A673 (cell line): ENCODE data around the gene STAU1. TPM values are rescaled to one million over a fixed set of nuclear protein-coding genes. Genes with fewer than 3 reads are reported as not detected.
"Not testable (repeated sequence)": the region's sequence is repeated elsewhere in the genome, so short reads cannot be mapped to it uniquely, and the experiment has no call there.

Experiments
- BruUV-seq: library from RNA; stranded (reverse); fragments of 400-500 nt; replicated peaks from 2 replicates; lab custom pipeline; 2021; lab: Mats Ljungman, UMichigan
- CTCF ChIA-PET: fragments of 300-600 bp; sonication (Branson Sonifier 250); formaldehyde crosslinking; loops from one replicate; lab custom pipeline; 2022; ENCODE audit warnings: antibody characterized with exemption; lab: Charles Lee
- POLR2A ChIA-PET: fragments of 300-600 bp; sonication (Branson Sonifier 250); formaldehyde crosslinking; loops from one replicate; lab custom pipeline; 2022; ENCODE audit warnings: antibody characterized with exemption; ENCODE audit not compliant: low non-redundant PET; lab: Charles Lee
- DNase-seq: peaks from one replicate; pipeline ENCODE4 v3.0.0-alpha.2; 2015; ENCODE audit warnings: low spot score
- H3K27ac ChIP-seq: fragments of 200-600 bp; sonication (generic); 2 replicates; pipeline ENCODE4 v1.5.1; 2016; ENCODE audit warnings: mixed run types, low read depth, mild to moderate bottlenecking, mixed read lengths, antibody characterized with exemption, low read length; ENCODE audit not compliant: poor library complexity, severe bottlenecking
- H3K27me3 ChIP-seq: fragments of 200-600 bp; sonication (generic); replicated peaks from 2 replicates; pipeline ENCODE4 v1.6.1; 2017; ENCODE audit warnings: mixed run types, low read depth, mild to moderate bottlenecking, mixed read lengths, antibody characterized with exemption, low read length; ENCODE audit not compliant: insufficient read depth, poor library complexity
- H3K36me3 ChIP-seq: fragments of 200-600 bp; sonication (generic); 2 replicates; pipeline ENCODE4 v1.6.1; 2016; ENCODE audit warnings: mixed run types, mild to moderate bottlenecking, mixed read lengths, antibody characterized with exemption, low read length; ENCODE audit not compliant: insufficient read depth, poor library complexity, severe bottlenecking
- H3K4me1 ChIP-seq: fragments of 200-600 bp; sonication (generic); 2 replicates; pipeline ENCODE4 v1.6.1; 2017; ENCODE audit warnings: mixed run types, mild to moderate bottlenecking, mixed read lengths, antibody characterized with exemption, low read length; ENCODE audit not compliant: insufficient read depth, poor library complexity, severe bottlenecking
- H3K4me3 ChIP-seq: fragments of 200-600 bp; sonication (generic); 2 replicates; pipeline ENCODE4 v1.5.1; 2016; ENCODE audit warnings: low read depth, mixed run types, mild to moderate bottlenecking, mixed read lengths, low read length; ENCODE audit not compliant: poor library complexity, severe bottlenecking
- H3K9me3 ChIP-seq: fragments of 200-600 bp; sonication (generic); 2 replicates; pipeline ENCODE4 v1.6.1; 2016; ENCODE audit warnings: mixed run types, low read depth, mild to moderate bottlenecking, mixed read lengths, antibody characterized with exemption, low read length; ENCODE audit not compliant: poor library complexity, severe bottlenecking
- EZH2 ChIP-seq: fragments of 200-600 bp; sonication (generic); IDR thresholded peaks from 2 replicates; pipeline ENCODE4 v1.6.1; 2017; ENCODE audit warnings: borderline replicate concordance, low read depth, mild to moderate bottlenecking, mixed read lengths, antibody characterized with exemption, low read length; ENCODE audit not compliant: poor library complexity, severe bottlenecking
- intact Hi-C: fragments of 100-400 bp; cut with micrococcal nuclease; formaldehyde crosslinking; loops from one replicate; pipeline ENCODE4 v1.10.0; 2022; ENCODE audit not compliant: unreplicated experiment
- total RNA-seq: library from RNA; stranded (reverse); gene quantifications from 2 replicates; pipeline ENCODE4 v1.2.3, GENCODE V29; 2021
- TF ChIP-seq, protein P1 (sequence below): fragments of 300-800, 200-600 bp; sonication (generic); conservative IDR thresholded peaks from 2 replicates; pipeline ENCODE4 v1.5.1; 2017; ENCODE audit warnings: low read depth, mild to moderate bottlenecking, antibody characterized with exemption, low read length, moderate library complexity, mixed read lengths

The STAU1 gene
- total RNA-seq, 1 experiment from 2014 or later: 104 TPM

GRCh38 chr20:49171909-49172308, 16.2 kb downstream of the STAU1 start:
- ChIA-PET POLR2A (no interaction called here), CTCF (no interaction called here)
- DNase-seq: no peak
- no peak overlapping the region for H3K27ac ChIP-seq
- peaks cover 12% of the 10 kb centered on the region for H3K4me1 ChIP-seq
- peaks cover 8% of the 10 kb centered on the region for H3K36me3 ChIP-seq
- TF ChIP-seq, protein P1, sequence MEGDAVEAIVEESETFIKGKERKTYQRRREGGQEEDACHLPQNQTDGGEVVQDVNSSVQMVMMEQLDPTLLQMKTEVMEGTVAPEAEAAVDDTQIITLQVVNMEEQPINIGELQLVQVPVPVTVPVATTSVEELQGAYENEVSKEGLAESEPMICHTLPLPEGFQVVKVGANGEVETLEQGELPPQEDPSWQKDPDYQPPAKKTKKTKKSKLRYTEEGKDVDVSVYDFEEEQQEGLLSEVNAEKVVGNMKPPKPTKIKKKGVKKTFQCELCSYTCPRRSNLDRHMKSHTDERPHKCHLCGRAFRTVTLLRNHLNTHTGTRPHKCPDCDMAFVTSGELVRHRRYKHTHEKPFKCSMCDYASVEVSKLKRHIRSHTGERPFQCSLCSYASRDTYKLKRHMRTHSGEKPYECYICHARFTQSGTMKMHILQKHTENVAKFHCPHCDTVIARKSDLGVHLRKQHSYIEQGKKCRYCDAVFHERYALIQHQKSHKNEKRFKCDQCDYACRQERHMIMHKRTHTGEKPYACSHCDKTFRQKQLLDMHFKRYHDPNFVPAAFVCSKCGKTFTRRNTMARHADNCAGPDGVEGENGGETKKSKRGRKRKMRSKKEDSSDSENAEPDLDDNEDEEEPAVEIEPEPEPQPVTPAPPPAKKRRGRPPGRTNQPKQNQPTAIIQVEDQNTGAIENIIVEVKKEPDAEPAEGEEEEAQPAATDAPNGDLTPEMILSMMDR: no peak
- TF ChIP-seq EZH2: no peak
- no TSS peak for BruUV-seq
- H3K27me3 ChIP-seq: no peaks in the 10 kb centered on the region
- H3K9me3 ChIP-seq: no peaks in the 10 kb centered on the region
- H3K4me3 ChIP-seq: no peak overlapping the region
- intact Hi-C loops: no loop called here

DNA sequence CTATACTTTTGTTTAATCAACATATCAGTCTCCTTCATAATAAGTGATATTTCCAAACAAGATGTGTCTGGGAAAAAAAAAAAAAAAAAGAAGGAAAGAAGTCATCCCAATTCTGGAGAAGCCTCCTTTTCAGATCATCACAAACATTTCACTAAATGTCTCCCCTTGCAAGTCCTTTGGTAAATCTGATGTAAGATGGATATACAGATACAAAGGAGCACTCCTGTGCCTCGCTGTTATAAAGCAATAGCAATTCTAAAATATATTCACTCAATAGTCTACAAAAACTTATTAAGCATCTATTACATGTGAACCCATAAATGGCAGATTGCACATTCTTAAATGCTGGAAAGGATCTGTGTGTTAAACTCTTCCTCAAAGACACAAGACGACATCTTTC, 17.4 kb downstream of the STAU1 start:
- Histone ChIP-seq H3K9me3 (no peaks in the 10 kb centered on the region), H3K4me1 (peaks cover 12% of the 10 kb centered on the region), H3K36me3 (peaks cover 12% of the 10 kb centered on the region), H3K4me3 (no peak overlapping the region), H3K27ac (no peak overlapping the region), H3K27me3 (no peaks in the 10 kb centered on the region)
- BruUV-seq: no TSS peak
- TF ChIP-seq, protein P1: no peak
- no peak for TF ChIP-seq EZH2
- CTCF ChIA-PET: interaction anchor here (0.6 kb wide), 1 partner anchor 1711 kb away, joined by 4 read pairs; no protein-coding TSS in a partner anchor
- POLR2A ChIA-PET: no interaction called here
- intact Hi-C loops: no loop called here
- no peak for DNase-seq

DNA sequence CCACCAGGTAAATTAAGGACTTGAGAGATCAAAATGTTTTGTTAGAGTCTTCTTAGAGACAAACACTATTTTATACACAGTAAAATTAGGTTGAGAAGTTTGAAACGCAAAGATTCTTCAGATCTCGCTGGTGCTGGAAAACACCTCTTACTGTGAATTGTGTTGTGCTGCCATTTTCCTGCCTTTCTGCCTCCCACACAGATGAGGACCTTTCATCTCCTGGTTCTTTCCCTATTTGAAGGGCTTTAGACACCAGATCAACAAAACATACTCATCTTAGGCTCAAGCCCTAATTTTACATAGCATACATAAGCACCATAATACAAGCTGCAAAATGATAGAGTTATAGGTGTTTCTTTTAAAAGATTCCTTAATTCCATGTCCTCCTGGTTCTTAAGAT, 18.6 kb downstream of the STAU1 start:
- peaks cover 16% of the 10 kb centered on the region for H3K36me3 ChIP-seq
- CTCF ChIA-PET: no interaction called here
- intact Hi-C loops: no loop called here

DNA sequence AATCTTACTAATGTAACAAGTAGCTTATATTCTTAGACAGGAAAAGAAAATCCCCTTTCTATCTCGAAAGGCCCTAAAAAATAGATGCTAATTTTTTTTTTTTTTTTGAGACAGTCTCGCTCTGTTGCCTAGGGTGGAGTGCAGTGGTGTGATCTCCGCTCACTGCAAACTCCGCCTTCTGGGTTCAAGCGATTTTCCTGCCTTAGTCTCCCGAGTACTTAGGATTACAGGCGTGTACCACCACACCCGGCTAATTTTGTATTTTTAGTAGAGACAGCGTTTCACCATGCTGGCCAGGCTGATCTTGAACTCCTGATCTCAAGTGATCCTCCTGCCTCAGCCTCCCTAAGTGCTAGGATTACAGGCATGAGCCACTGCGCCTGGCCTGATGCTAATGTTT, 19.3 kb downstream of the STAU1 start:
- Histone ChIP-seq H3K36me3 (peaks cover 20% of the 10 kb centered on the region), H3K4me1 (peaks cover 12% of the 10 kb centered on the region)
- BruUV-seq, POLR2A ChIA-PET, intact Hi-C loops, H3K9me3 ChIP-seq, CTCF ChIA-PET, H3K27ac ChIP-seq, DNase-seq, H3K4me3 ChIP-seq, H3K27me3 ChIP-seq: not testable (repeated sequence)

More for the DNA sequence above, 18.6 kb downstream of the STAU1 start:
- POLR2A ChIA-PET: no interaction called here
- H3K27ac ChIP-seq: no peak overlapping the region
- H3K27me3 ChIP-seq: no peaks in the 10 kb centered on the region
- TF ChIP-seq, protein P1: no peak
- no peak for TF ChIP-seq EZH2
- H3K9me3 ChIP-seq: no peaks in the 10 kb centered on the region
- BruUV-seq: no TSS peak
- no peak overlapping the region for H3K4me3 ChIP-seq
- no peak for DNase-seq
- H3K4me1 ChIP-seq: peaks cover 12% of the 10 kb centered on the region
